GM12892 (cell line): ENCODE results near the gene NFIB.

Source experiments
- POLR2A ChIP-seq: IDR thresholded peaks from 2 replicates; pipeline ENCODE4 v1.6.1; 2011; ENCODE audit warnings: low read depth, low read length, control low read depth
- POLR2AphosphoS5 ChIP-seq: IDR thresholded peaks from 2 replicates; pipeline ENCODE4 v1.6.1; 2011; ENCODE audit warnings: low read depth, low read length, control low read depth
- TAF1 ChIP-seq: IDR thresholded peaks from 2 replicates; pipeline ENCODE4 v1.6.1; 2011; ENCODE audit warnings: low read depth, mild to moderate bottlenecking, control low read depth, low read length, borderline replicate concordance

DNA sequence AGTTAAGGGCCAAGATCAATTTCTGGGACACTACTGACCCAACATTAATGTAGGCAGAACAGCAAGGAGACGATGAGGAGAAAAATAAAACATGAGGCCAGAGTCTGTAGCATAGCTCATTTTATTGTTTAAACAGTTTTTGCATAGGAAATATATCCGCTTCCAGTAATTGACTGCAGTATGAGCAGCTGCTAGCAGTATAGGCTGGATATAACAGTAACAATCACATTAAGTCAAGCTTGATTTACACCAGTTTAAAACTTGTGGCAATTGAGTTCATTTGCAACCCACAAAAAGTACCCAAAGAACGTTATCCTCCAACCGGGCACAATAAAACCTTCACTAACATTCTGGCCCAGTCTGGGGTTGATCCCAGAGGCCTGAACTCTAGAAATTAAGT, 232.2 kb downstream of the NFIB start:
- TF ChIP-seq POLR2AphosphoS5: no peak
- no peak for TF ChIP-seq POLR2A
- TF ChIP-seq TAF1: no peak
